CD4-positive, alpha-beta T cell (primary cell): ENCODE measurements around the gene FBXL15. TPM values are rescaled to one million over a fixed set of nuclear protein-coding genes. Genes with fewer than 3 reads are reported as not detected.
A peak's percentile ranks its signal among the peaks of the same experiment; 100 is the strongest.

ENCODE experiments used
- ATAC-seq: fragments of 200-7000 bp; cut with Tn5 transposase; one replicate; pipeline ENCODE4 v1.10.0; 2022; ENCODE audit warnings: mild to moderate bottlenecking; ENCODE audit not compliant: poor library complexity
- CTCF ChIA-PET: fragments of 350-600 bp; sonication (Branson Sonifier 250); formaldehyde crosslinking; loops from one replicate; lab custom pipeline; 2021; ENCODE audit warnings: antibody characterized with exemption, inconsistent platforms; lab: Charles Lee
- POLR2A ChIA-PET: fragments of 350-600 bp; sonication (Branson Sonifier 250); formaldehyde crosslinking; loops from one replicate; lab custom pipeline; 2021; ENCODE audit warnings: antibody characterized with exemption, inconsistent platforms; lab: Charles Lee
- DNase-seq, 14 experiments: peaks; one replicate each; pipeline ENCODE4 v3.0.0-alpha.2; 2013 to 2020; ENCODE audit warnings: mixed read lengths in 2 of 14
- H3K27ac ChIP-seq, 2 donors: one replicate each; pipeline versions ENCODE4 v1.5.1 to v1.7.0; 2013; ENCODE audit warnings: low read length in 2 of 2, low read depth in 1 of 2, mild to moderate bottlenecking in 1 of 2
- H3K27me3 ChIP-seq, 2 experiments: 1 replicate in 1 of 2; 2 replicates in 1 of 2; pipeline versions ENCODE4 v1.6.1 to v1.7.0; 2013; ENCODE audit warnings: low read length in 2 of 2, control low read depth in 1 of 2, mild to moderate bottlenecking in 1 of 2, moderate library complexity in 1 of 2; ENCODE audit not compliant: insufficient read depth in 2 of 2, control insufficient read depth in 1 of 2
- H3K36me3 ChIP-seq: one replicate; pipeline ENCODE4 v1.6.1; 2013; ENCODE audit warnings: low read length, control low read depth; ENCODE audit not compliant: insufficient read depth
- H3K4me1 ChIP-seq: one replicate; pipeline ENCODE4 v1.6.1; 2013; ENCODE audit warnings: low read length, control low read depth; ENCODE audit not compliant: insufficient read depth
- H3K4me3 ChIP-seq: one replicate; pipeline ENCODE4 v1.5.1; 2013; ENCODE audit warnings: mild to moderate bottlenecking, low read length, moderate library complexity
- H3K9me3 ChIP-seq, 2 experiments: 1 replicate in 1 of 2; 2 replicates in 1 of 2; pipeline versions ENCODE4 v1.6.1 to v1.7.0; 2013; ENCODE audit warnings: low read length in 2 of 2, mild to moderate bottlenecking in 2 of 2, control low read depth in 1 of 2, moderate library complexity in 1 of 2; ENCODE audit not compliant: control insufficient read depth in 1 of 2, insufficient read depth in 1 of 2
- H3K27ac Mint-ChIP-seq: one replicate; pipeline ENCODE4 v1.8.0; 2020; ENCODE audit warnings: mixed read lengths
- H3K27me3 Mint-ChIP-seq: one replicate; pipeline ENCODE4 v1.8.0; 2021; ENCODE audit warnings: mixed read lengths
- H3K36me3 Mint-ChIP-seq: one replicate; pipeline ENCODE4 v1.8.0; 2021; ENCODE audit warnings: low read depth, mixed read lengths
- H3K4me1 Mint-ChIP-seq: one replicate; pipeline ENCODE4 v1.8.0; 2021; ENCODE audit warnings: low read depth, mixed read lengths
- H3K4me3 Mint-ChIP-seq: one replicate; pipeline ENCODE4 v1.8.0; 2020; ENCODE audit warnings: mild to moderate bottlenecking, mixed read lengths
- H3K9me3 Mint-ChIP-seq: one replicate; pipeline ENCODE4 v1.8.0; 2020; ENCODE audit warnings: mixed read lengths
- intact Hi-C, 2 experiments: fragments of 100-400 bp; cut with DNase I in 1 of 2; cut with micrococcal nuclease in 1 of 2; formaldehyde crosslinking; loops; one replicate each; pipeline versions ENCODE4 v1.15.1 to v1.9.0; 2023 to 2025; cut with DNase I, micrococcal nuclease
- microRNA-seq: library from miRNA; unstranded; fragments of <30 nt; microRNA quantifications from one replicate; pipeline ENCODE4 v1.2.0, GENCODE V29; 2021; ENCODE audit warnings: borderline microRNAs expressed, borderline replicate concordance
- total RNA-seq, 174 experiments: library from RNA in 2 of 174; stranded (reverse) in 2 of 174; gene quantifications; one replicate each; pipeline ENCODE4 v1.2.3 and lab custom pipeline; 2021 to 2026
- TF ChIP-seq, protein P1 (sequence below): fragments of 200-600 bp; IDR thresholded peaks from one replicate; pipeline ENCODE4 v1.8.0; 2022; ENCODE audit warnings: antibody characterized with exemption, mild to moderate bottlenecking

Gene FBXL15
- total RNA-seq, 2 experiments from 2014 or later = 10.2 to 10.4 TPM

- intact Hi-C loops = no loop called here
- H3K4me1 Mint-ChIP-seq = peaks cover under 1% of the 10 kb centered on the region
- no peaks in the 10 kb centered on the region for H3K9me3 Mint-ChIP-seq
- TF ChIP-seq, protein P1, sequence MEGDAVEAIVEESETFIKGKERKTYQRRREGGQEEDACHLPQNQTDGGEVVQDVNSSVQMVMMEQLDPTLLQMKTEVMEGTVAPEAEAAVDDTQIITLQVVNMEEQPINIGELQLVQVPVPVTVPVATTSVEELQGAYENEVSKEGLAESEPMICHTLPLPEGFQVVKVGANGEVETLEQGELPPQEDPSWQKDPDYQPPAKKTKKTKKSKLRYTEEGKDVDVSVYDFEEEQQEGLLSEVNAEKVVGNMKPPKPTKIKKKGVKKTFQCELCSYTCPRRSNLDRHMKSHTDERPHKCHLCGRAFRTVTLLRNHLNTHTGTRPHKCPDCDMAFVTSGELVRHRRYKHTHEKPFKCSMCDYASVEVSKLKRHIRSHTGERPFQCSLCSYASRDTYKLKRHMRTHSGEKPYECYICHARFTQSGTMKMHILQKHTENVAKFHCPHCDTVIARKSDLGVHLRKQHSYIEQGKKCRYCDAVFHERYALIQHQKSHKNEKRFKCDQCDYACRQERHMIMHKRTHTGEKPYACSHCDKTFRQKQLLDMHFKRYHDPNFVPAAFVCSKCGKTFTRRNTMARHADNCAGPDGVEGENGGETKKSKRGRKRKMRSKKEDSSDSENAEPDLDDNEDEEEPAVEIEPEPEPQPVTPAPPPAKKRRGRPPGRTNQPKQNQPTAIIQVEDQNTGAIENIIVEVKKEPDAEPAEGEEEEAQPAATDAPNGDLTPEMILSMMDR = no peak
- peaks cover 7% of the 10 kb centered on the region for H3K4me1 ChIP-seq
- ChIA-PET POLR2A (no interaction called here), CTCF (no interaction called here)
- no peak overlapping the region for H3K4me3 Mint-ChIP-seq
- ATAC-seq (no peak), DNase-seq (peak in 2 of 14 experiments; percentile 14 to 28)
- no peak overlapping the region for H3K27ac ChIP-seq
- H3K9me3 ChIP-seq = no peaks in the 10 kb centered on the region
- H3K27me3 ChIP-seq = no peaks in the 10 kb centered on the region
- H3K36me3 Mint-ChIP-seq = no peaks in the 10 kb centered on the region
- no peak overlapping the region for H3K27ac Mint-ChIP-seq
- no peak overlapping the region for H3K4me3 ChIP-seq
- peaks cover 4% of the 10 kb centered on the region for H3K36me3 ChIP-seq
- no peaks in the 10 kb centered on the region for H3K27me3 Mint-ChIP-seq
Measured at GRCh38 chr10:102467971-102468438, 47.4 kb downstream of the FBXL15 start.

DNA sequence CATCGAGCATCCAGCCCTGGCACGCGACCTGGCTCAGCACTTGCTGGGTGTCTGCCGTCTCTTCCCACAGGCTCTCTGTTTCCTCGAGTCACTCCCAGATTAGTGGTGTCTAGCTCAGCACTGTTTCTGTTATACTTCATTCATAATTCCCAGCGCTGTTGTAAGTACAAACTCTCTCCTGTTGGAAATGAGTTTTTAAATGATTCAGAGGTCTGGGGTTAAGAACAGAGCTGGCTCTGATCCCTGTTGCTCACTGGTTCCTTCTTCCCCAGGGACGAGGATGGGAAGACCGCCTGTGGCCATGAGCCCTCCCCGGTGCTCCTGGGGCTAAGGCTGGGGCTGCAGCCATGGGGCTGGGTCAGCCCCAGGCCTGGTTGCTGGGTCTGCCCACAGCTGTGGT is 48.0 kb downstream of the FBXL15 start:
- no peak for ATAC-seq
- no peaks in the 10 kb centered on the region for H3K36me3 Mint-ChIP-seq
- intact Hi-C loops = no loop called here
- Histone ChIP-seq H3K27ac (no peak overlapping the region), H3K4me3 (no peak overlapping the region), H3K9me3 (no peaks in the 10 kb centered on the region), H3K27me3 (no peaks in the 10 kb centered on the region), H3K36me3 (peaks cover 4% of the 10 kb centered on the region), H3K4me1 (peaks cover 13% of the 10 kb centered on the region)
- no peaks in the 10 kb centered on the region for H3K27me3 Mint-ChIP-seq
- H3K9me3 Mint-ChIP-seq = no peaks in the 10 kb centered on the region
- H3K4me1 Mint-ChIP-seq = peaks cover 8% of the 10 kb centered on the region
- ChIA-PET POLR2A (no interaction called here), CTCF (no interaction called here)
- DNase-seq = no peak
- no peak overlapping the region for H3K27ac Mint-ChIP-seq
- TF ChIP-seq, protein P1 = no peak
- H3K4me3 Mint-ChIP-seq = no peak overlapping the region

DNA sequence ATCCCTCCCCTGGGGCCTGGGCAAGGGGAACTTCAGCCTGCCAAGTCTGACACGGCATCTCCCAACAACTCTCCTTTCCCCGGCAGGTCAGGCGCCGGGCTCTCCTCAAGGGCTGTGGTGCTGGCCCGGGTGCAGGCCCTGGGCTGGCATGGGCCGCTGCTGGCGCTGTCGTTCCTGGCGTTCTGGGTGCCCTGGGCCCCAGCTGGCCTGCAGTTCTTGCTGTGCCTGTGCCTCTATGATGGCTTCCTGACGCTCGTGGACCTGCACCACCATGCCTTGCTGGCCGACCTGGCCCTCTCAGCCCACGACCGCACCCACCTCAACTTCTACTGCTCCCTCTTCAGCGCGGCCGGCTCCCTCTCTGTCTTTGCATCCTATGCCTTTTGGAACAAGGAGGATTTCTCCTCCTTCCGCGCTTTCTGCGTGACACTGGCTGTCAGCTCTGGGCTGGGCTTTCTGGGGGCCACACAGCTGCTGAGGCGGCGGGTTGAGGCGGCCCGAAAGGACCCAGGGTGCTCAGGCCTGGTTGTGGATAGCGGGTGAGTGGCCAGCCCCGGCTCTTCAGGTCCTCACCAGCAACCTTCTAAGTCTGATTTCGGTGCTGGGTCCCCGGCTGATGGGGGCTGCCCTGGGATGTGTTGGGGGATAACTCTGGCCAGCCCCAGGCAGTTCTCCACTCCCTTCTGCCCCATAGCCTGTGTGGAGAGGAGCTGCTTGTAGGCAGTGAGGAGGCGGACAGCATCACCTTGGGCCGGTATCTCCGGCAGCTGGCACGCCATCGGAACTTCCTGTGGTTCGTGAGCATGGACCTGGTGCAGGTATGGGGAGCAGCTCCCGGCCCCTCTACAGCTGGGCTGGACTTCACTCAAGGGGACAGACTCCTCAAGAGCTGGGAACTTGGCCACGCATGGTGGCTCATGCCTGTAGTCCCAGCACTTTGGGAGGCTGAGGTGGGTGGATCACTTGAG is 50.2 kb downstream of the FBXL15 start:
- Histone ChIP-seq H3K36me3 (peaks cover 4% of the 10 kb centered on the region), H3K4me3 (no peak overlapping the region), H3K9me3 (no peaks in the 10 kb centered on the region), H3K4me1 (peaks cover 16% of the 10 kb centered on the region), H3K27me3 (no peaks in the 10 kb centered on the region), H3K27ac (no peak overlapping the region)
- no peak overlapping the region for H3K27ac Mint-ChIP-seq
- CTCF ChIA-PET = interaction anchor here (0.6 kb wide), 1 partner anchor 64 kb away, joined by 3 read pairs; no protein-coding TSS in a partner anchor
- peaks cover 15% of the 10 kb centered on the region for H3K4me1 Mint-ChIP-seq
- ATAC-seq = no peak
- no peaks in the 10 kb centered on the region for H3K27me3 Mint-ChIP-seq
- POLR2A ChIA-PET = interaction anchor here (1.3 kb wide), 1 partner anchor 21 kb away, joined by 3 read pairs; no protein-coding TSS in a partner anchor
- DNase-seq = no peak
- H3K9me3 Mint-ChIP-seq = no peaks in the 10 kb centered on the region
- intact Hi-C loops = no loop called here
- H3K4me3 Mint-ChIP-seq = no peak overlapping the region
- TF ChIP-seq, protein P1 = no peak
- H3K36me3 Mint-ChIP-seq = no peaks in the 10 kb centered on the region

Small RNAs within 50 kb of the gene (microRNA-seq; reads per million reads assigned to microRNA genes)
- gene MIR146B = 21,471 reads per million, percentile 97 among the genes with 10 or more reads in this experiment

Other genes starting within 250 kb of the FBXL15 start
- not detected for gene ELOVL3, start 194.5 kb upstream of the FBXL15 start, total RNA-seq
- not detected for gene PITX3, start 179.3 kb upstream of the FBXL15 start, total RNA-seq
- 10 to 100 TPM; 28.8 to 30.9 TPM for gene GBF1, start 175.3 kb upstream of the FBXL15 start, total RNA-seq
- gene NFKB2, start 25.1 kb upstream of the FBXL15 start, total RNA-seq = 100 to 1,000 TPM; 240 to 256 TPM
- gene PSD, start 2.1 kb upstream of the FBXL15 start, total RNA-seq = 10 to 100 TPM; 16.7 to 17.8 TPM
- gene CUEDC2, start 11.7 kb downstream of the FBXL15 start, total RNA-seq = 10 to 100 TPM; 25.5 to 25.6 TPM
- under 1 TPM; 0.16 to 0.28 TPM for gene C10orf95, start 30.7 kb downstream of the FBXL15 start, total RNA-seq
- 10 to 100 TPM; 43.3 to 46.3 TPM for gene ACTR1A, start 81.9 kb downstream of the FBXL15 start, total RNA-seq
- gene SUFU, start 83.1 kb downstream of the FBXL15 start, total RNA-seq = 1 to 10 TPM; 6.7 to 7.3 TPM
- gene TRIM8, start 223.6 kb downstream of the FBXL15 start, total RNA-seq = 10 to 100 TPM; 80.9 to 81.6 TPM